ENCODE data around the gene BTF3. TPM values are rescaled to one million over a fixed set of nuclear protein-coding genes. Genes with fewer than 3 reads are reported as not detected.
A peak's percentile ranks its signal among the peaks of the same experiment; 100 is the strongest.

BTF3 gene
- total RNA-seq, 1 experiment from 2014 or later = 635 TPM

GRCh38 chr5:73514418-73514817, 16.2 kb downstream of the BTF3 start:
- Histone ChIP-seq H3K79me2 (ENCODE audit: low read depth) (no peaks in the 10 kb centered on the region), H3K4me2 (no peak overlapping the region), H3K4me1 (replicated peaks; ENCODE audit: insufficient read depth) (peaks cover 17% of the 10 kb centered on the region), H2AFZ (no peak overlapping the region), H3K9me3 (ENCODE audit: insufficient read depth, low read depth) (no peaks in the 10 kb centered on the region), H3K36me3 (ENCODE audit: low read depth) (no peaks in the 10 kb centered on the region), H3K4me3 (no peak overlapping the region), H3F3A (ENCODE audit: insufficient read depth, low read depth) (peaks cover 16% of the 10 kb centered on the region; the same call in 1 of the 2 replicates), H3K27me3 (ENCODE audit: insufficient read depth, low read depth) (no peaks in the 10 kb centered on the region), H3K9me2 (ENCODE audit: insufficient read depth) (no peaks in the 10 kb centered on the region), H4K20me1 (ENCODE audit: insufficient read depth) (no peaks in the 10 kb centered on the region), H3K27ac (no peak overlapping the region)
- DNase-seq = no peak
- intact Hi-C loops (cut with micrococcal nuclease; ENCODE audit: unreplicated experiment) = no loop called here
- TF ChIP-seq EZH2 (IDR thresholded peaks at IDR 0.05; ENCODE audit: low read depth) (no peak), CTCF (conservative IDR thresholded peaks at IDR 0.05) (no peak)
- ChIA-PET POLR2A (ENCODE audit: unreplicated experiment) (no interaction called here), CTCF (no interaction called here)
- no TSS peak for BruUV-seq (replicated peaks)

GRCh38 chr5:73515232-73515631, 17.0 kb downstream of the BTF3 start:
- intact Hi-C loops (cut with micrococcal nuclease; ENCODE audit: unreplicated experiment) = no loop called here

More at GRCh38 chr5:73515232-73515631, 17.0 kb downstream of the BTF3 start:
- H2AFZ ChIP-seq = 0 out of 2 replicates have a peak overlapping the region, but pooled peaks have one; percentile 57
- no peak for TF ChIP-seq CTCF (conservative IDR thresholded peaks at IDR 0.05)
- TF ChIP-seq EZH2 (IDR thresholded peaks at IDR 0.05; ENCODE audit: low read depth) = no peak
- ChIA-PET POLR2A (ENCODE audit: unreplicated experiment) (interaction anchor here (0.6 kb wide), 2 partner anchors 50 to 633 kb away, joined by 4 to 5 read pairs; no protein-coding TSS in a partner anchor), CTCF (interaction anchor here (0.7 kb wide), 1 partner anchor 76 kb away, joined by 3 read pairs; no protein-coding TSS in a partner anchor)
- no peak overlapping the region for H3K4me3 ChIP-seq
- H3K4me1 ChIP-seq (replicated peaks; ENCODE audit: insufficient read depth) = peaks cover 21% of the 10 kb centered on the region
- H3F3A ChIP-seq (ENCODE audit: insufficient read depth, low read depth) = peaks cover 16% of the 10 kb centered on the region; the same call in 1 of the 2 replicates
- peak; percentile 19 to 72 for DNase-seq
- H3K9me3 ChIP-seq (ENCODE audit: insufficient read depth, low read depth) = no peaks in the 10 kb centered on the region
- no peaks in the 10 kb centered on the region for H3K79me2 ChIP-seq (ENCODE audit: low read depth)
- H3K27me3 ChIP-seq (ENCODE audit: insufficient read depth, low read depth) = no peaks in the 10 kb centered on the region
- H3K27ac ChIP-seq = peak overlapping the region; percentile 31; the same call in 1 of the 2 replicates
- peak overlapping the region; percentile 48 for H3K4me2 ChIP-seq
- no peaks in the 10 kb centered on the region for H3K9me2 ChIP-seq (ENCODE audit: insufficient read depth)
- H3K36me3 ChIP-seq (ENCODE audit: low read depth) = no peaks in the 10 kb centered on the region
- no peaks in the 10 kb centered on the region for H4K20me1 ChIP-seq (ENCODE audit: insufficient read depth)
- BruUV-seq (replicated peaks) = no TSS peak
